ENCODE results near the gene CDK13.

DNA sequence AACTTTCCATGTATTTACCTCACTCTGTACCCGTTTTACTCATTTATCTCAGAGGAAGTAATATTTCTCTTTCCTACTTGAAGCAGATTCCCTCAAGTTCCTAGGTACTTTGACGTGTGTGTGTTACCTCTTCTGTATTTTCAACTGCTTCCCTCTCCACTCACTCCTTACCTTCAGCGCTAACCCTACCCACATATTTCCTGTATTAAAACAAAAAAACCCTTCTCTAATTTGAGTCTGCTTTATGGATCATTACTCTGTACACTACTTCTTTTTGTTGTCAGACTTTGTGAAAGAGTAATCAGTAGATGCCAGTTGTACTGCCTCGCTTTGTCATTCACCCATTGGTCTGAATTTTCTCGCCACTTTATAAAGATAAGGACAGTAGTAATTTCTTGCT lies 74.0 kb downstream of the CDK13 start:
- TF ChIP-seq, protein P1, sequence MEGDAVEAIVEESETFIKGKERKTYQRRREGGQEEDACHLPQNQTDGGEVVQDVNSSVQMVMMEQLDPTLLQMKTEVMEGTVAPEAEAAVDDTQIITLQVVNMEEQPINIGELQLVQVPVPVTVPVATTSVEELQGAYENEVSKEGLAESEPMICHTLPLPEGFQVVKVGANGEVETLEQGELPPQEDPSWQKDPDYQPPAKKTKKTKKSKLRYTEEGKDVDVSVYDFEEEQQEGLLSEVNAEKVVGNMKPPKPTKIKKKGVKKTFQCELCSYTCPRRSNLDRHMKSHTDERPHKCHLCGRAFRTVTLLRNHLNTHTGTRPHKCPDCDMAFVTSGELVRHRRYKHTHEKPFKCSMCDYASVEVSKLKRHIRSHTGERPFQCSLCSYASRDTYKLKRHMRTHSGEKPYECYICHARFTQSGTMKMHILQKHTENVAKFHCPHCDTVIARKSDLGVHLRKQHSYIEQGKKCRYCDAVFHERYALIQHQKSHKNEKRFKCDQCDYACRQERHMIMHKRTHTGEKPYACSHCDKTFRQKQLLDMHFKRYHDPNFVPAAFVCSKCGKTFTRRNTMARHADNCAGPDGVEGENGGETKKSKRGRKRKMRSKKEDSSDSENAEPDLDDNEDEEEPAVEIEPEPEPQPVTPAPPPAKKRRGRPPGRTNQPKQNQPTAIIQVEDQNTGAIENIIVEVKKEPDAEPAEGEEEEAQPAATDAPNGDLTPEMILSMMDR (conservative IDR thresholded peaks at IDR 0.05; ENCODE audit: low read length) = no peak
- no peak for TF ChIP-seq EZH2phosphoT487 (IDR thresholded peaks at IDR 0.05; ENCODE audit: borderline replicate concordance, low read depth, low read length)
